Panc1 (cell line): ENCODE measurements around the gene HTR1E. TPM values are rescaled to one million over a fixed set of nuclear protein-coding genes. Genes with fewer than 3 reads are reported as not detected.

ENCODE experiments used
- ATAC-seq: fragments of 200-7000 bp; cut with Tn5 transposase; 2 replicates; pipeline ENCODE4 v1.9.1; 2020; ENCODE audit warnings: mild to moderate bottlenecking, moderate library complexity
- BruUV-seq: library from RNA; stranded (reverse); fragments of 400-500 nt; replicated peaks from 2 replicates; lab custom pipeline; 2021; lab: Mats Ljungman, UMichigan
- CTCF ChIA-PET: fragments of 300-600 bp; sonication (Branson Sonifier 250); formaldehyde crosslinking; loops from one replicate; lab custom pipeline; 2022; ENCODE audit warnings: antibody characterized with exemption; lab: Charles Lee
- POLR2A ChIA-PET: fragments of 300-600 bp; sonication (Branson Sonifier 250); formaldehyde crosslinking; loops from one replicate; lab custom pipeline; 2022; ENCODE audit warnings: antibody characterized with exemption; lab: Charles Lee
- DNase-seq: peaks from one replicate; pipeline ENCODE4 v3.0.0-alpha.2; 2010; ENCODE audit warnings: low read depth, low spot score
- H3K27ac ChIP-seq: 2 replicates; pipeline ENCODE4 v1.5.1; 2011; ENCODE audit warnings: mild to moderate bottlenecking, low read length, inconsistent platforms
- H3K27me3 ChIP-seq: fragments of 200-500 bp; sonication (Bioruptor generic); 2 replicates; pipeline ENCODE4 v1.6.0; 2014; ENCODE audit warnings: low read length, inconsistent platforms; ENCODE audit not compliant: control insufficient read depth, insufficient read depth
- H3K36me3 ChIP-seq: fragments of 200-500 bp; sonication (Bioruptor generic); 2 replicates; pipeline ENCODE4 v1.5.1; 2014; ENCODE audit warnings: inconsistent platforms, mild to moderate bottlenecking, low read length, moderate library complexity; ENCODE audit not compliant: control insufficient read depth, insufficient read depth
- H3K4me1 ChIP-seq: 2 replicates; pipeline ENCODE4 v1.5.1; 2011; ENCODE audit warnings: inconsistent platforms, mild to moderate bottlenecking, low read length, moderate library complexity; ENCODE audit not compliant: control insufficient read depth, insufficient read depth
- H3K4me3 ChIP-seq, 2 experiments: 2 replicates each; pipeline ENCODE4 v1.5.1; 2011 to 2012; ENCODE audit warnings: low read depth in 2 of 2, low read length in 2 of 2, mild to moderate bottlenecking in 2 of 2, inconsistent platforms in 1 of 2, moderate library complexity in 1 of 2
- H3K9me3 ChIP-seq: fragments of 200-500 bp; sonication (Bioruptor generic); 2 replicates; pipeline ENCODE4 v1.5.1; 2014; ENCODE audit warnings: low read depth, mild to moderate bottlenecking, inconsistent platforms, low read length, moderate library complexity; ENCODE audit not compliant: control insufficient read depth, insufficient read depth
- CTCF ChIP-seq: fragments of 450-650 bp; IDR thresholded peaks from 2 replicates; pipeline ENCODE4 v1.5.1; 2017; ENCODE audit warnings: mild to moderate bottlenecking
- POLR2AphosphoS5 ChIP-seq: IDR thresholded peaks from 2 replicates; pipeline ENCODE4 v1.6.1; 2012; ENCODE audit warnings: mild to moderate bottlenecking, low read depth, low read length, moderate library complexity
- REST ChIP-seq, 2 experiments: IDR thresholded peaks; 2 replicates each; pipeline ENCODE4 v1.6.1; 2011 to 2012; ENCODE audit warnings: low read depth in 2 of 2, control low read depth in 1 of 2, low read length in 1 of 2, mild to moderate bottlenecking in 1 of 2, moderate library complexity in 1 of 2; ENCODE audit not compliant: insufficient read depth in 1 of 2
- SIN3A ChIP-seq: IDR thresholded peaks from 2 replicates; pipeline ENCODE4 v1.6.1; 2012; ENCODE audit warnings: low read depth, mild to moderate bottlenecking, low read length, moderate library complexity, borderline replicate concordance; ENCODE audit not compliant: insufficient read depth
- TCF7L2 ChIP-seq: IDR thresholded peaks from 2 replicates; pipeline ENCODE4 v1.6.1; 2011; ENCODE audit warnings: mild to moderate bottlenecking, low read depth, low read length, inconsistent platforms
- in situ Hi-C: cut with HindIII; loops from 2 replicates; pipeline ENCODE4 v1.10.0; 2016; ENCODE audit warnings: low sequenced_read_pairs, low pct_unique_long_range_greater_than_20kb
- intact Hi-C: fragments of 100-400 bp; cut with micrococcal nuclease; formaldehyde crosslinking; loops from one replicate; pipeline ENCODE4 v1.10.0; 2022; ENCODE audit not compliant: unreplicated experiment
- total RNA-seq: library from RNA; stranded (reverse); gene quantifications from one replicate; pipeline ENCODE4 v1.2.1, GENCODE V29; 2021; ENCODE audit not compliant: unreplicated experiment

The HTR1E gene
- total RNA-seq, 1 experiment from 2014 or later, result not detected

DNA sequence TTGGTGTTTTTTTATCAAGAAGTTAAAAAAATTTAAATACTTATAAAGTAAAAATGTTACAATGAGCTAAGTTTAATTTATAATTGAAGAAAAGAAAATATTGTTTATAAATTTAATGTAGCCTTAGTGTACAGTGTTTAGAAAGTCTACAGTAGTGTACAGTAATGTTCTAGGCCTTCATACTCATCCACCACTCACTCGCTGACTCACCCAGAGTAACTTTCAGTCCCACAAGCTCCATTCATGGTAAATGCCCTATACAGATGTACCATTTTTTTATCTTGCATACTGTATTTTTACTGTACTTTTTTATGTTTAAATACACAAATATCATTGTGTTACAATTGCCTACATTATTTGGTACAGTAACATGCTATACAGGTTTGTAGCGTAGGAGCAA lies 26.0 kb downstream of the HTR1E start:
- H3K36me3 ChIP-seq, result no peaks in the 10 kb centered on the region
- in situ Hi-C loops (no loop called here), intact Hi-C loops (no loop called here)
- POLR2A ChIA-PET, result no interaction called here
- no peak overlapping the region for H3K4me3 ChIP-seq
- ATAC-seq (no peak), DNase-seq (no peak)
- H3K27ac ChIP-seq, result no peak overlapping the region
- no peak for TF ChIP-seq POLR2AphosphoS5
- TF ChIP-seq REST (IDR thresholded peaks at IDR 0.05; ENCODE audit: insufficient read depth in 1 of 2, low read depth in 2 of 2, low read length in 1 of 2), result no peak
- no peak for TF ChIP-seq CTCF
- TF ChIP-seq TCF7L2, result no peak
- TF ChIP-seq SIN3A, result no peak
- no peaks in the 10 kb centered on the region for H3K4me1 ChIP-seq
- CTCF ChIA-PET, result no interaction called here
- H3K27me3 ChIP-seq, result peaks cover 2% of the 10 kb centered on the region
- BruUV-seq, result no TSS peak
- no peaks in the 10 kb centered on the region for H3K9me3 ChIP-seq

DNA sequence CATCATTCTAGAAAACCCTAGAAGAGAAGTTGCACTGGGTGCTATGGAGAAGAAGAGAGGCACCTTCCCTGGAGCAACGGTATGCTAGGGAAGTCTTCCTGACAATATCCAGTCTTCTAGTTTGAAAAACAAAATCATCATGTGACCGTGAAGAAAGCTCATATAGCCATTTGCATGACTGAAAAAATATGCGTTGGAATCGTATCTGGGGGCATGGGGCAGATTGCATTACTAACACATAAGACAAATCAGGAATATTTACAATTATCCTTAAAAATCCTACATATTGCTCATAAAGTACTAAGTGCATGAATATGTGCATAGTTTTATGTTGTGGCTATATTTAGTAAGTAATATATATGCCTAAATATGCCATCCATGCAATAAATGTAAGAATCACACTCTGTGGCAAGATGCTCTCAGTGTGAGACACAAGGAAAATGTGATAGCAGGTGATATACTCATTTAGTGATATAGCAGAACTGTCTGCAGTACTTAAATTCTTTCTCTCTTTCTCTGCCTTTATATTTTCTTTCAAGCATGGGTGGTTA lies 26.8 kb downstream of the HTR1E start:
- Histone ChIP-seq H3K27ac (no peak overlapping the region), H3K9me3 (no peaks in the 10 kb centered on the region), H3K36me3 (no peaks in the 10 kb centered on the region), H3K27me3 (peaks cover 2% of the 10 kb centered on the region), H3K4me3 (no peak overlapping the region), H3K4me1 (no peaks in the 10 kb centered on the region)
- POLR2A ChIA-PET, result no interaction called here
- no peak for DNase-seq
- in situ Hi-C loops (no loop called here), intact Hi-C loops (no loop called here)
- TF ChIP-seq REST (IDR thresholded peaks at IDR 0.05; ENCODE audit: insufficient read depth in 1 of 2, low read depth in 2 of 2, low read length in 1 of 2) (no peak), TCF7L2 (no peak)
- no TSS peak for BruUV-seq
- ATAC-seq, result no peak
- CTCF ChIA-PET, result no interaction called here
